Measurements from ENCODE around the gene MAD1L1. TPM values are rescaled to one million over a fixed set of nuclear protein-coding genes. Genes with fewer than 3 reads are reported as not detected.

The MAD1L1 gene
- total and polyA plus RNA-seq, 8 donors: 21.4 to 58.8 (median 22.5) TPM

GRCh38 chr7:2266911-2267310 is 34.2 kb upstream of the MAD1L1 start:
- Histone ChIP-seq H3K9me3 (no peaks in the 10 kb centered on the region), H3K27ac (no peak overlapping the region), H3K36me3 (peaks cover 0 to 40% of the 10 kb centered on the region in 2 donors), H3K4me1 (peaks cover 0 to 3% of the 10 kb centered on the region in 2 donors), H3K4me3 (no peak overlapping the region), H3K27me3 (no peaks in the 10 kb centered on the region)
- no peak for TF ChIP-seq CTCF (IDR thresholded peaks at IDR 0.05)
- no peak for DNase-seq
- ATAC-seq: no peak
- intact Hi-C loops (cut with DNase I): no loop called here

- H3K27ac ChIP-seq: no peak overlapping the region
- peaks cover 0 to 16% of the 10 kb centered on the region in 2 donors for H3K4me1 ChIP-seq
- H3K4me3 ChIP-seq: no peak overlapping the region
- ATAC-seq (no peak), DNase-seq (no peak)
- no peaks in the 10 kb centered on the region for H3K27me3 ChIP-seq
- H3K36me3 ChIP-seq: peaks cover 0 to 29% of the 10 kb centered on the region in 2 donors
- intact Hi-C loops (cut with DNase I): no loop called here
- TF ChIP-seq CTCF (IDR thresholded peaks at IDR 0.05): no peak
- no peaks in the 10 kb centered on the region for H3K9me3 ChIP-seq
Measured at GRCh38 chr7:2264158-2264557, 31.4 kb upstream of the MAD1L1 start.

GRCh38 chr7:2263176-2263575 is 30.4 kb upstream of the MAD1L1 start:
- intact Hi-C loops (cut with DNase I): no loop called here

GRCh38 chr7:2261611-2262010 is 28.9 kb upstream of the MAD1L1 start:
- Histone ChIP-seq H3K4me3 (peak overlapping the region in 1 of 2 donors; percentile 21), H3K4me1 (peaks cover 0 to 16% of the 10 kb centered on the region in 2 donors), H3K9me3 (no peaks in the 10 kb centered on the region), H3K27ac (peak overlapping the region; percentile 53 to 84), H3K36me3 (peaks cover 0 to 46% of the 10 kb centered on the region in 2 donors), H3K27me3 (no peaks in the 10 kb centered on the region)
- intact Hi-C loops (cut with DNase I): no loop called here
- no peak for DNase-seq
- no peak for ATAC-seq
- TF ChIP-seq CTCF (IDR thresholded peaks at IDR 0.05): no peak

More at GRCh38 chr7:2263176-2263575, 30.4 kb upstream of the MAD1L1 start:
- Histone ChIP-seq H3K36me3 (peaks cover 0 to 34% of the 10 kb centered on the region in 2 donors), H3K27ac (no peak overlapping the region), H3K4me3 (no peak overlapping the region), H3K4me1 (peaks cover 0 to 16% of the 10 kb centered on the region in 2 donors), H3K27me3 (no peaks in the 10 kb centered on the region), H3K9me3 (no peaks in the 10 kb centered on the region)
- no peak for TF ChIP-seq CTCF (IDR thresholded peaks at IDR 0.05)
- ATAC-seq: no peak
- DNase-seq: no peak

GRCh38 chr7:2260820-2261219 is 28.1 kb upstream of the MAD1L1 start:
- Histone ChIP-seq H3K36me3 (peaks cover 0 to 54% of the 10 kb centered on the region in 2 donors), H3K27ac (peak overlapping the region in 1 of 2 donors; percentile 53), H3K9me3 (no peaks in the 10 kb centered on the region), H3K4me1 (peaks cover 0 to 16% of the 10 kb centered on the region in 2 donors), H3K4me3 (no peak overlapping the region), H3K27me3 (no peaks in the 10 kb centered on the region)
- DNase-seq (peak in 3 of 4 donors; percentile 59 to 94 (median 87)), ATAC-seq (peak; percentile 87)
- intact Hi-C loops (cut with DNase I): no loop called here
- no peak for TF ChIP-seq CTCF (IDR thresholded peaks at IDR 0.05)

All from left lung (tissue), 10 donors.